SK-N-SH treated with all-trans-retinoic acid at 6 μM for 48 hours (cell line): ENCODE data around the gene NHEJ1.

Source experiments
- ATAC-seq: fragments of 200-7000 bp; cut with Tn5 transposase; 3 replicates; pipeline ENCODE4 v1.9.1; 2020; ENCODE audit warnings: mild to moderate bottlenecking, moderate library complexity
- BACH2 ChIP-seq: fragments of 250-450 bp; sonication (Bioruptor Pico); IDR thresholded peaks from 2 replicates; pipeline ENCODE4 v1.9.0; 2021; ENCODE audit warnings: mild to moderate bottlenecking, borderline replicate concordance
- CSDC2 ChIP-seq: fragments of 250-450 bp; sonication (Bioruptor Pico); IDR thresholded peaks from 2 replicates; pipeline ENCODE4 v1.5.0; 2020; ENCODE audit warnings: mild to moderate bottlenecking, moderate library complexity
- CSRNP3 ChIP-seq: fragments of 250-450 bp; sonication (Bioruptor Pico); IDR thresholded peaks from 2 replicates; pipeline ENCODE4 v1.5.1; 2021; ENCODE audit warnings: mild to moderate bottlenecking, moderate library complexity
- ESRRG ChIP-seq: fragments of 250-450 bp; sonication (Bioruptor Pico); IDR thresholded peaks from 2 replicates; pipeline ENCODE4 v1.6.1; 2021; ENCODE audit warnings: mild to moderate bottlenecking
- ISL1 ChIP-seq: fragments of 250-450 bp; sonication (Bioruptor Pico); IDR thresholded peaks from 2 replicates; pipeline ENCODE4 v2.1.2; 2022; ENCODE audit warnings: mild to moderate bottlenecking, moderate library complexity
- OSR1 ChIP-seq: fragments of 250-450 bp; sonication (Bioruptor Pico); IDR thresholded peaks from 2 replicates; pipeline ENCODE4 v1.8.0; 2022; ENCODE audit warnings: moderate library complexity, mild to moderate bottlenecking, inconsistent platforms
- POU6F1 ChIP-seq: fragments of 250-450 bp; sonication (Bioruptor Pico); IDR thresholded peaks from 2 replicates; pipeline ENCODE4 v1.8.0; 2021; ENCODE audit warnings: low read depth, mild to moderate bottlenecking, moderate library complexity, borderline replicate concordance
- PPARA ChIP-seq: fragments of 250-450 bp; sonication (Bioruptor Pico); IDR thresholded peaks from 2 replicates; pipeline ENCODE4 v1.5.0; 2020; ENCODE audit warnings: mild to moderate bottlenecking, borderline replicate concordance
- TCF4 ChIP-seq: fragments of 250-450 bp; sonication (Bioruptor Pico); IDR thresholded peaks from 2 replicates; pipeline ENCODE4 v1.8.0; 2021; ENCODE audit warnings: mild to moderate bottlenecking, moderate library complexity, borderline replicate concordance
- ZFP3 ChIP-seq: fragments of 250-450 bp; sonication (Bioruptor Pico); IDR thresholded peaks from 2 replicates; pipeline ENCODE4 v1.5.0; 2020; ENCODE audit warnings: mild to moderate bottlenecking, moderate library complexity
- ZFP30 ChIP-seq: fragments of 450-650 bp; formaldehyde crosslinking; IDR thresholded peaks from 2 replicates; pipeline ENCODE4 v1.5.0; 2022; ENCODE audit warnings: mild to moderate bottlenecking, moderate library complexity
- ZNF8 ChIP-seq: fragments of 450-650 bp; formaldehyde crosslinking; IDR thresholded peaks from 2 replicates; pipeline ENCODE4 v1.5.0; 2020; ENCODE audit warnings: mild to moderate bottlenecking, moderate library complexity
- TF ChIP-seq, protein P1 (sequence below): fragments of 250-450 bp; sonication (Bioruptor Pico); IDR thresholded peaks from 2 replicates; pipeline ENCODE4 v1.5.1; 2020; ENCODE audit warnings: low read depth, mild to moderate bottlenecking, moderate library complexity
- TF ChIP-seq, protein P2 (sequence below): fragments of 250-450 bp; sonication (Bioruptor Pico); IDR thresholded peaks from 2 replicates; pipeline ENCODE4 v1.8.0; 2020; ENCODE audit warnings: mild to moderate bottlenecking, moderate library complexity, borderline replicate concordance
- TF ChIP-seq, protein P3 (sequence below): fragments of 250-450 bp; sonication (Bioruptor Pico); IDR thresholded peaks from 2 replicates; pipeline ENCODE4 v1.5.0; 2020; ENCODE audit warnings: mild to moderate bottlenecking, moderate library complexity

NHEJ1 gene, protein sequence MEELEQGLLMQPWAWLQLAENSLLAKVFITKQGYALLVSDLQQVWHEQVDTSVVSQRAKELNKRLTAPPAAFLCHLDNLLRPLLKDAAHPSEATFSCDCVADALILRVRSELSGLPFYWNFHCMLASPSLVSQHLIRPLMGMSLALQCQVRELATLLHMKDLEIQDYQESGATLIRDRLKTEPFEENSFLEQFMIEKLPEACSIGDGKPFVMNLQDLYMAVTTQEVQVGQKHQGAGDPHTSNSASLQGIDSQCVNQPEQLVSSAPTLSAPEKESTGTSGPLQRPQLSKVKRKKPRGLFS

GRCh38 chr2:219160186-219161017, at the start of gene NHEJ1:
NHEJ1 (minus strand) TSS chr2:219160815; CDS start chr2:219158362, 2,453 bp downstream.
- ATAC-seq: peak; percentile 97
- TF ChIP-seq POU6F1 (CRISPR knock-in tag): no peak
- no peak for TF ChIP-seq ZNF8
- no peak for TF ChIP-seq CSRNP3 (CRISPR knock-in tag)
- no peak for TF ChIP-seq ISL1
- TF ChIP-seq, protein P1, sequence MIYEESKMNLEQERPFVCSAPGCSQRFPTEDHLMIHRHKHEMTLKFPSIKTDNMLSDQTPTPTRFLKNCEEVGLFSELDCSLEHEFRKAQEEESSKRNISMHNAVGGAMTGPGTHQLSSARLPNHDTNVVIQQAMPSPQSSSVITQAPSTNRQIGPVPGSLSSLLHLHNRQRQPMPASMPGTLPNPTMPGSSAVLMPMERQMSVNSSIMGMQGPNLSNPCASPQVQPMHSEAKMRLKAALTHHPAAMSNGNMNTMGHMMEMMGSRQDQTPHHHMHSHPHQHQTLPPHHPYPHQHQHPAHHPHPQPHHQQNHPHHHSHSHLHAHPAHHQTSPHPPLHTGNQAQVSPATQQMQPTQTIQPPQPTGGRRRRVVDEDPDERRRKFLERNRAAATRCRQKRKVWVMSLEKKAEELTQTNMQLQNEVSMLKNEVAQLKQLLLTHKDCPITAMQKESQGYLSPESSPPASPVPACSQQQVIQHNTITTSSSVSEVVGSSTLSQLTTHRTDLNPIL (CRISPR knock-in tag): no peak
- no peak for TF ChIP-seq ESRRG (CRISPR knock-in tag)
- TF ChIP-seq, protein P2, sequence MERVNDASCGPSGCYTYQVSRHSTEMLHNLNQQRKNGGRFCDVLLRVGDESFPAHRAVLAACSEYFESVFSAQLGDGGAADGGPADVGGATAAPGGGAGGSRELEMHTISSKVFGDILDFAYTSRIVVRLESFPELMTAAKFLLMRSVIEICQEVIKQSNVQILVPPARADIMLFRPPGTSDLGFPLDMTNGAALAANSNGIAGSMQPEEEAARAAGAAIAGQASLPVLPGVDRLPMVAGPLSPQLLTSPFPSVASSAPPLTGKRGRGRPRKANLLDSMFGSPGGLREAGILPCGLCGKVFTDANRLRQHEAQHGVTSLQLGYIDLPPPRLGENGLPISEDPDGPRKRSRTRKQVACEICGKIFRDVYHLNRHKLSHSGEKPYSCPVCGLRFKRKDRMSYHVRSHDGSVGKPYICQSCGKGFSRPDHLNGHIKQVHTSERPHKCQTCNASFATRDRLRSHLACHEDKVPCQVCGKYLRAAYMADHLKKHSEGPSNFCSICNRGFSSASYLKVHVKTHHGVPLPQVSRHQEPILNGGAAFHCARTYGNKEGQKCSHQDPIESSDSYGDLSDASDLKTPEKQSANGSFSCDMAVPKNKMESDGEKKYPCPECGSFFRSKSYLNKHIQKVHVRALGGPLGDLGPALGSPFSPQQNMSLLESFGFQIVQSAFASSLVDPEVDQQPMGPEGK: peak; percentile 17; the same call in 1 of the 2 replicates
- no peak for TF ChIP-seq BACH2 (CRISPR knock-in tag)

DNA sequence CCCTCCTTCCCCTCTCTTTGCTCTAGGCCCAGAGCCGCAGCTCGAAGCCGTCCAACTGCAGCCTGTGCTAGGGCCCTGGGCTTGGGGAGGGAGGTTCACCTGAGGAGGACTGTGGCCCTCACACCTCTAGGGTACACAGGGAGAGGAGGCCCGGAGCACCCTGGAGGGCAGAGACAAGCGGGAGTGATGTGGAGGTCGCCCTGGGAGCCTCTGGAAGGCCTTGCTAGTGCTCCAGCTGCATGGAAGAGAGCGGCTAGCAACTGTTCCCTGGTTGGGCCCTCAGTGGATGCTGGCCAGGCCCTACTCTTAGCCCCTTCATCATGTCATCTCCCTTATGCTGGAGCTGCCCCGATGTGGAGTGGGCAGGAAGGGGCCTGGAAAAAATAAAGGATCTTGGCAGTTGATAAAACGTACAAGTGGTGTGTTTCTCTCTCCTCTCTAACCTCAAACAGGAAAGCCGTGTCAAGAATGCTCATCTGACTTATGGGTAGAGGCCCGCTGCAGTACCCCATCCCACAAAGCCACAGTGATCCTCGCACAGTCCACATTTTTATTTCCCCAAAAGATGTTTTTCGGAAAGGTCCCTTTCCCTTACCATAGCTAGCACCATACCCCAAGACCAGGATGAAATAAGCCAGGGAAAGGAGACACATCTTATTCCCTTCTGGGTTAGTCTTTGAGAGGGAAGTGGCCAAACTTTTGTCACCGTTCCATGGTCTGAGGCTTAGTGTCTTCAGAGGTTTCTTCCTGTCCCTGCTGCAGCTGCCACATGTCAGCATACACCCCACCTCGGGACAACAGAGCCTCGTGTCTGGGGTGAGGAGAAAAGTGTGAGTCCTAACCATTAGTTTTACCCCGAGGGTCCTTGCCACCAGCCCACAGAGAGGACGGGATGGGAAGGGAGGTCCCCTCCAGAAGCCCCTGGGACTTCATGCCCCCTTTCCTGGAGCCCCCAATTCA, 48.9 kb upstream of the NHEJ1 start:
- ATAC-seq: no peak
- TF ChIP-seq, protein P3, sequence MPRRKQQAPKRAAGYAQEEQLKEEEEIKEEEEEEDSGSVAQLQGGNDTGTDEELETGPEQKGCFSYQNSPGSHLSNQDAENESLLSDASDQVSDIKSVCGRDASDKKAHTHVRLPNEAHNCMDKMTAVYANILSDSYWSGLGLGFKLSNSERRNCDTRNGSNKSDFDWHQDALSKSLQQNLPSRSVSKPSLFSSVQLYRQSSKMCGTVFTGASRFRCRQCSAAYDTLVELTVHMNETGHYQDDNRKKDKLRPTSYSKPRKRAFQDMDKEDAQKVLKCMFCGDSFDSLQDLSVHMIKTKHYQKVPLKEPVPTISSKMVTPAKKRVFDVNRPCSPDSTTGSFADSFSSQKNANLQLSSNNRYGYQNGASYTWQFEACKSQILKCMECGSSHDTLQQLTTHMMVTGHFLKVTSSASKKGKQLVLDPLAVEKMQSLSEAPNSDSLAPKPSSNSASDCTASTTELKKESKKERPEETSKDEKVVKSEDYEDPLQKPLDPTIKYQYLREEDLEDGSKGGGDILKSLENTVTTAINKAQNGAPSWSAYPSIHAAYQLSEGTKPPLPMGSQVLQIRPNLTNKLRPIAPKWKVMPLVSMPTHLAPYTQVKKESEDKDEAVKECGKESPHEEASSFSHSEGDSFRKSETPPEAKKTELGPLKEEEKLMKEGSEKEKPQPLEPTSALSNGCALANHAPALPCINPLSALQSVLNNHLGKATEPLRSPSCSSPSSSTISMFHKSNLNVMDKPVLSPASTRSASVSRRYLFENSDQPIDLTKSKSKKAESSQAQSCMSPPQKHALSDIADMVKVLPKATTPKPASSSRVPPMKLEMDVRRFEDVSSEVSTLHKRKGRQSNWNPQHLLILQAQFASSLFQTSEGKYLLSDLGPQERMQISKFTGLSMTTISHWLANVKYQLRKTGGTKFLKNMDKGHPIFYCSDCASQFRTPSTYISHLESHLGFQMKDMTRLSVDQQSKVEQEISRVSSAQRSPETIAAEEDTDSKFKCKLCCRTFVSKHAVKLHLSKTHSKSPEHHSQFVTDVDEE: no peak
- TF ChIP-seq, protein P1 (CRISPR knock-in tag): no peak
- TF ChIP-seq ESRRG (CRISPR knock-in tag) (no peak), ZFP30 (CRISPR knock-in tag) (no peak)

GRCh38 chr2:219207884-219208740, 47.5 kb upstream of the NHEJ1 start:
- ATAC-seq: no peak
- TF ChIP-seq ZNF8: no peak
- TF ChIP-seq CSDC2 (CRISPR knock-in tag): no peak
- TF ChIP-seq ZFP30 (CRISPR knock-in tag): no peak
- no peak for TF ChIP-seq BACH2 (CRISPR knock-in tag)
- TF ChIP-seq, protein P3: no peak
- no peak for TF ChIP-seq OSR1 (CRISPR knock-in tag)
- TF ChIP-seq CSRNP3 (CRISPR knock-in tag): no peak
- no peak for TF ChIP-seq TCF4
- TF ChIP-seq PPARA (CRISPR knock-in tag): no peak
- no peak for TF ChIP-seq ZFP3 (CRISPR knock-in tag)
